T-helper 2 cell treated with Interferon-gamma antibody and Interleukin-4, amounts not matched to agents 5 μg/mL and 100 μg/mL, for 36 hours (primary cell): ENCODE data around the gene JAZF1.
A peak's percentile ranks its signal among the peaks of the same experiment; 100 is the strongest.

ENCODE experiments used
- DNase-seq: peaks from one replicate; pipeline ENCODE4 v3.0.0; 2021; ENCODE audit warnings: low spot score
- H3K27ac Mint-ChIP-seq: one replicate; pipeline ENCODE4 v1.8.0; 2021; ENCODE audit warnings: mild to moderate bottlenecking, mixed read lengths
- H3K27me3 Mint-ChIP-seq: one replicate; pipeline ENCODE4 v1.8.0; 2021; ENCODE audit warnings: low read depth, mixed read lengths
- H3K36me3 Mint-ChIP-seq: one replicate; pipeline ENCODE4 v1.8.0; 2021; ENCODE audit warnings: low read depth, mixed read lengths
- H3K4me1 Mint-ChIP-seq: one replicate; pipeline ENCODE4 v1.8.0; 2021; ENCODE audit warnings: low read depth, mixed read lengths
- H3K4me3 Mint-ChIP-seq: one replicate; pipeline ENCODE4 v1.8.0; 2022; ENCODE audit warnings: mild to moderate bottlenecking, moderate library complexity, mixed read lengths
- H3K9me3 Mint-ChIP-seq: one replicate; pipeline ENCODE4 v1.8.0; 2021; ENCODE audit warnings: mixed read lengths

Gene JAZF1

GRCh38 chr7:27973625-27974024, 207.0 kb downstream of the JAZF1 start:
- Mint-ChIP-seq H3K27ac (peak overlapping the region; percentile 49), H3K9me3 (peaks cover 15% of the 10 kb centered on the region)

GRCh38 chr7:27972276-27972675, 208.3 kb downstream of the JAZF1 start:
- peak; percentile 17 for DNase-seq
- peaks cover 24% of the 10 kb centered on the region for H3K4me1 Mint-ChIP-seq

More at GRCh38 chr7:27973625-27974024, 207.0 kb downstream of the JAZF1 start:
- Mint-ChIP-seq H3K36me3 (peaks cover 4% of the 10 kb centered on the region), H3K4me3 (no peak overlapping the region), H3K27me3 (peaks cover 27% of the 10 kb centered on the region), H3K4me1 (peaks cover 22% of the 10 kb centered on the region)
- no peak for DNase-seq

GRCh38 chr7:27971171-27971812, 209.3 kb downstream of the JAZF1 start:
- peak; percentile 10 for DNase-seq
- Mint-ChIP-seq H3K4me3 (peak overlapping the region; percentile 7), H3K27me3 (peaks cover 23% of the 10 kb centered on the region), H3K9me3 (peaks cover 15% of the 10 kb centered on the region), H3K27ac (no peak overlapping the region), H3K4me1 (peaks cover 24% of the 10 kb centered on the region), H3K36me3 (peaks cover 4% of the 10 kb centered on the region)

More at GRCh38 chr7:27972276-27972675, 208.3 kb downstream of the JAZF1 start:
- peaks cover 25% of the 10 kb centered on the region for H3K27me3 Mint-ChIP-seq
- peaks cover 4% of the 10 kb centered on the region for H3K36me3 Mint-ChIP-seq
- H3K27ac Mint-ChIP-seq = peak overlapping the region; percentile 81
- H3K4me3 Mint-ChIP-seq = peak overlapping the region; percentile 70
- peaks cover 15% of the 10 kb centered on the region for H3K9me3 Mint-ChIP-seq

- H3K9me3 Mint-ChIP-seq = peaks cover 15% of the 10 kb centered on the region
- H3K27ac Mint-ChIP-seq = no peak overlapping the region
- H3K4me1 Mint-ChIP-seq = peaks cover 24% of the 10 kb centered on the region
- H3K27me3 Mint-ChIP-seq = peaks cover 30% of the 10 kb centered on the region
- DNase-seq = no peak
- no peak overlapping the region for H3K4me3 Mint-ChIP-seq
- peaks cover 4% of the 10 kb centered on the region for H3K36me3 Mint-ChIP-seq
Observed at GRCh38 chr7:27970350-27970749, 210.2 kb downstream of the JAZF1 start.

GRCh38 chr7:27969346-27969745, 211.2 kb downstream of the JAZF1 start:
- Mint-ChIP-seq H3K27ac (no peak overlapping the region), H3K27me3 (peaks cover 36% of the 10 kb centered on the region), H3K9me3 (peaks cover 12% of the 10 kb centered on the region), H3K4me3 (no peak overlapping the region), H3K36me3 (peaks cover 4% of the 10 kb centered on the region), H3K4me1 (peaks cover 24% of the 10 kb centered on the region)
- DNase-seq = no peak

GRCh38 chr7:27967639-27968038, 213.0 kb downstream of the JAZF1 start:
- H3K27me3 Mint-ChIP-seq = peaks cover 40% of the 10 kb centered on the region
- H3K4me3 Mint-ChIP-seq = no peak overlapping the region
- peaks cover 24% of the 10 kb centered on the region for H3K4me1 Mint-ChIP-seq

GRCh38 chr7:27966219-27966780, 214.3 kb downstream of the JAZF1 start:
- H3K9me3 Mint-ChIP-seq = no peaks in the 10 kb centered on the region
- H3K4me1 Mint-ChIP-seq = peaks cover 10% of the 10 kb centered on the region
- H3K27ac Mint-ChIP-seq = no peak overlapping the region
- H3K36me3 Mint-ChIP-seq = peaks cover 2% of the 10 kb centered on the region
- no peak overlapping the region for H3K4me3 Mint-ChIP-seq
- no peak for DNase-seq
- peaks cover 48% of the 10 kb centered on the region for H3K27me3 Mint-ChIP-seq

More at GRCh38 chr7:27967639-27968038, 213.0 kb downstream of the JAZF1 start:
- no peak overlapping the region for H3K27ac Mint-ChIP-seq
- DNase-seq = no peak
- peaks cover 4% of the 10 kb centered on the region for H3K9me3 Mint-ChIP-seq
- peaks cover 2% of the 10 kb centered on the region for H3K36me3 Mint-ChIP-seq

- peaks cover 5% of the 10 kb centered on the region for H3K4me1 Mint-ChIP-seq
- H3K27ac Mint-ChIP-seq = no peak overlapping the region
- H3K4me3 Mint-ChIP-seq = no peak overlapping the region
- peaks cover 49% of the 10 kb centered on the region for H3K27me3 Mint-ChIP-seq
- no peak for DNase-seq
- H3K9me3 Mint-ChIP-seq = no peaks in the 10 kb centered on the region
- H3K36me3 Mint-ChIP-seq = no peaks in the 10 kb centered on the region
Observed at GRCh38 chr7:27965650-27966049, 214.9 kb downstream of the JAZF1 start.

GRCh38 chr7:27964820-27965219, 215.8 kb downstream of the JAZF1 start:
- Mint-ChIP-seq H3K27me3 (peaks cover 54% of the 10 kb centered on the region), H3K36me3 (no peaks in the 10 kb centered on the region), H3K4me1 (peaks cover 3% of the 10 kb centered on the region), H3K4me3 (no peak overlapping the region), H3K27ac (no peak overlapping the region), H3K9me3 (no peaks in the 10 kb centered on the region)
- DNase-seq = no peak

GRCh38 chr7:27963056-27963455, 217.5 kb downstream of the JAZF1 start:
- no peak overlapping the region for H3K4me3 Mint-ChIP-seq
- H3K27me3 Mint-ChIP-seq = peaks cover 54% of the 10 kb centered on the region
- DNase-seq = no peak
- H3K9me3 Mint-ChIP-seq = no peaks in the 10 kb centered on the region
- H3K27ac Mint-ChIP-seq = no peak overlapping the region
- peaks cover 2% of the 10 kb centered on the region for H3K4me1 Mint-ChIP-seq
- H3K36me3 Mint-ChIP-seq = no peaks in the 10 kb centered on the region

- H3K36me3 Mint-ChIP-seq = no peaks in the 10 kb centered on the region
- DNase-seq = no peak
- H3K27ac Mint-ChIP-seq = no peak overlapping the region
- H3K4me3 Mint-ChIP-seq = no peak overlapping the region
- no peaks in the 10 kb centered on the region for H3K4me1 Mint-ChIP-seq
- H3K27me3 Mint-ChIP-seq = peaks cover 56% of the 10 kb centered on the region
- no peaks in the 10 kb centered on the region for H3K9me3 Mint-ChIP-seq
Observed at GRCh38 chr7:27962273-27962672, 218.3 kb downstream of the JAZF1 start.

- no peaks in the 10 kb centered on the region for H3K9me3 Mint-ChIP-seq
- H3K27me3 Mint-ChIP-seq = peaks cover 51% of the 10 kb centered on the region
- no peaks in the 10 kb centered on the region for H3K4me1 Mint-ChIP-seq
- DNase-seq = no peak
- no peak overlapping the region for H3K4me3 Mint-ChIP-seq
- H3K36me3 Mint-ChIP-seq = no peaks in the 10 kb centered on the region
- no peak overlapping the region for H3K27ac Mint-ChIP-seq
Observed at GRCh38 chr7:27961255-27961654, 219.3 kb downstream of the JAZF1 start.

GRCh38 chr7:27960415-27960814, 220.2 kb downstream of the JAZF1 start:
- H3K36me3 Mint-ChIP-seq = no peaks in the 10 kb centered on the region
- peaks cover 45% of the 10 kb centered on the region for H3K27me3 Mint-ChIP-seq
- no peaks in the 10 kb centered on the region for H3K9me3 Mint-ChIP-seq
- DNase-seq = no peak
- H3K4me3 Mint-ChIP-seq = no peak overlapping the region
- no peaks in the 10 kb centered on the region for H3K4me1 Mint-ChIP-seq
- H3K27ac Mint-ChIP-seq = no peak overlapping the region

GRCh38 chr7:27958933-27959548, 221.6 kb downstream of the JAZF1 start:
- peaks cover 33% of the 10 kb centered on the region for H3K27me3 Mint-ChIP-seq
- no peak for DNase-seq
- no peaks in the 10 kb centered on the region for H3K36me3 Mint-ChIP-seq
- no peaks in the 10 kb centered on the region for H3K4me1 Mint-ChIP-seq
- no peak overlapping the region for H3K27ac Mint-ChIP-seq
- H3K4me3 Mint-ChIP-seq = no peak overlapping the region
- H3K9me3 Mint-ChIP-seq = no peaks in the 10 kb centered on the region
